Measurements from ENCODE around the gene GATAD2A. TPM values are rescaled to one million over a fixed set of nuclear protein-coding genes. Genes with fewer than 3 reads are reported as not detected.

GATAD2A gene
- polyA plus RNA-seq, 1 donor (not counting 4 experiments of a cell fraction or from before 2014, with no cell fraction given): 28.4 TPM

DNA sequence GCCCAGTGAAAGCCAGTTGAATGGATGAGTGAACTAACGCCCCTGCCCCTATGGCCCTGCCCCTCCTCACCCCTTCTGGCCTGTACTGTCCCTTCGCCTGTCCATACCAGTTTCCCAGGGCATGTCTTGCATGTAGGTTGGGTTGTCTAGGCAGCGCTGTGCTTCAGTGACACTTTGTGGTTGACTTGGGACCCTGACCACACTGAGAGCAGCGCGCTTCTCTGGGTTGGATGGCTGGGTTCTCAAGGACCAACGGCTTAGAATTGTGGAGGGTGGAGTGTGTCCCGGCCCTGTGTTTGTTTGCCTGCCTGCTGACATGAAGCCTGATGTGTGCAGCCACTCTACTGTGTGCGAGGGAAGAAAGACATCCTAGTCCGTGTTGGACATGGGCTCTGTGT is 15.8 kb downstream of the GATAD2A start:
- no peak for DNase-seq (ENCODE audit: low read depth, low spot score)
- Histone ChIP-seq H3K4me3 (ENCODE audit: control insufficient read depth in 2 of 3, extremely low read depth in 1 of 3, insufficient read depth in 2 of 3, low read depth in 1 of 3, low read length in 3 of 3) (no peak overlapping the region), H2AFZ (ENCODE audit: control insufficient read depth, low read length) (no peak overlapping the region), H3K9ac (ENCODE audit: control insufficient read depth, extremely low read depth, insufficient read depth, low read length) (no peak overlapping the region), H3K27ac (ENCODE audit: control insufficient read depth, insufficient read depth, low read length) (no peak overlapping the region), H4K20me1 (ENCODE audit: control insufficient read depth, extremely low read depth, insufficient read depth, low read length) (peaks cover 50% of the 10 kb centered on the region), H3K9me1 (ENCODE audit: control insufficient read depth, extremely low read depth, insufficient read depth, low read length) (peaks cover 6% of the 10 kb centered on the region), H3K9me3 (ENCODE audit: control insufficient read depth, low read depth, low read length) (no peaks in the 10 kb centered on the region), H3K4me2 (ENCODE audit: control insufficient read depth, extremely low read depth, insufficient read depth, low read depth, low read length) (no peak overlapping the region), H3K4me1 (ENCODE audit: control insufficient read depth, extremely low read depth, insufficient read depth, low read length) (no peaks in the 10 kb centered on the region), H3K36me3 (ENCODE audit: control insufficient read depth in 2 of 2, extremely low read depth in 1 of 2, insufficient read depth in 2 of 2, low read length in 2 of 2) (peaks cover 0 to 4% of the 10 kb centered on the region in 2 experiments), H3K79me2 (ENCODE audit: control insufficient read depth, insufficient read depth, low read length) (peaks cover 98% of the 10 kb centered on the region), H3K27me3 (ENCODE audit: control insufficient read depth, extremely low read depth, insufficient read depth, low read length) (no peaks in the 10 kb centered on the region)
- TF ChIP-seq, protein P1, sequence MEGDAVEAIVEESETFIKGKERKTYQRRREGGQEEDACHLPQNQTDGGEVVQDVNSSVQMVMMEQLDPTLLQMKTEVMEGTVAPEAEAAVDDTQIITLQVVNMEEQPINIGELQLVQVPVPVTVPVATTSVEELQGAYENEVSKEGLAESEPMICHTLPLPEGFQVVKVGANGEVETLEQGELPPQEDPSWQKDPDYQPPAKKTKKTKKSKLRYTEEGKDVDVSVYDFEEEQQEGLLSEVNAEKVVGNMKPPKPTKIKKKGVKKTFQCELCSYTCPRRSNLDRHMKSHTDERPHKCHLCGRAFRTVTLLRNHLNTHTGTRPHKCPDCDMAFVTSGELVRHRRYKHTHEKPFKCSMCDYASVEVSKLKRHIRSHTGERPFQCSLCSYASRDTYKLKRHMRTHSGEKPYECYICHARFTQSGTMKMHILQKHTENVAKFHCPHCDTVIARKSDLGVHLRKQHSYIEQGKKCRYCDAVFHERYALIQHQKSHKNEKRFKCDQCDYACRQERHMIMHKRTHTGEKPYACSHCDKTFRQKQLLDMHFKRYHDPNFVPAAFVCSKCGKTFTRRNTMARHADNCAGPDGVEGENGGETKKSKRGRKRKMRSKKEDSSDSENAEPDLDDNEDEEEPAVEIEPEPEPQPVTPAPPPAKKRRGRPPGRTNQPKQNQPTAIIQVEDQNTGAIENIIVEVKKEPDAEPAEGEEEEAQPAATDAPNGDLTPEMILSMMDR (optimal IDR thresholded peaks at IDR 0.05 in 1 of 3, IDR thresholded peaks at IDR 0.05 in 1 of 3, conservative IDR thresholded peaks at IDR 0.05 in 1 of 3; ENCODE audit: extremely low read depth in 1 of 3, insufficient read depth in 2 of 3, low read length in 3 of 3): no peak
- TF ChIP-seq EZH2 (IDR thresholded peaks at IDR 0.05; ENCODE audit: low read length): no peak
- no peak for FAIRE-seq
- dilution Hi-C loops (cut with MboI; ENCODE audit: extremely low pct_ligation_motif_present, low sequenced_read_pairs): no loop called here

DNA sequence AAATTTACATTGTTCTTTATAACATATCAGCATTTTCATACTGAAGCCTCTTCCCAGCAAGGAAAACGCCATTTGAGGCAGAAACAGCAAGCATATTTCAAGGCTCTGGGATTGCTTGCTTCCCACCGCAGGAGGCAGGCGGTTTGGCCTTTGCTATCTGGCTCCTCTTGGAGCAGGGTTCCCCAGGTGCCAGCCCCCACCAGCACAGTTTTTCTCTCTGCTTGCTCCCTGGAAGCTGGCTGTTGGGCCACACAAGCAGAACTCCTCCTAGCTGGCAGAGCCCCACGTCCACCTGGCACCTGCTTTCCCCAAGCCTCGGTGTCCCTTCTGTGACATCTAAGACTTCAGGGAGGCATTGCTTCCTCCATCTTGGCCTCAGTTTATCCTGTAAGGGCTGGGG is 16.7 kb downstream of the GATAD2A start:
- Histone ChIP-seq H3K4me1 (ENCODE audit: control insufficient read depth, extremely low read depth, insufficient read depth, low read length) (peaks cover 3% of the 10 kb centered on the region), H3K27ac (ENCODE audit: control insufficient read depth, insufficient read depth, low read length) (no peak overlapping the region), H2AFZ (ENCODE audit: control insufficient read depth, low read length) (no peak overlapping the region), H3K9me3 (ENCODE audit: control insufficient read depth, low read depth, low read length) (no peaks in the 10 kb centered on the region), H3K4me3 (ENCODE audit: control insufficient read depth in 2 of 3, extremely low read depth in 1 of 3, insufficient read depth in 2 of 3, low read depth in 1 of 3, low read length in 3 of 3) (no peak overlapping the region), H3K27me3 (ENCODE audit: control insufficient read depth, extremely low read depth, insufficient read depth, low read length) (no peaks in the 10 kb centered on the region), H3K9me1 (ENCODE audit: control insufficient read depth, extremely low read depth, insufficient read depth, low read length) (peaks cover 8% of the 10 kb centered on the region), H3K36me3 (ENCODE audit: control insufficient read depth in 2 of 2, extremely low read depth in 1 of 2, insufficient read depth in 2 of 2, low read length in 2 of 2) (peaks cover 0 to 4% of the 10 kb centered on the region in 2 experiments), H4K20me1 (ENCODE audit: control insufficient read depth, extremely low read depth, insufficient read depth, low read length) (peaks cover 57% of the 10 kb centered on the region), H3K4me2 (ENCODE audit: control insufficient read depth, extremely low read depth, insufficient read depth, low read depth, low read length) (no peak overlapping the region), H3K9ac (ENCODE audit: control insufficient read depth, extremely low read depth, insufficient read depth, low read length) (no peak overlapping the region), H3K79me2 (ENCODE audit: control insufficient read depth, insufficient read depth, low read length) (peaks cover 98% of the 10 kb centered on the region)
- DNase-seq (ENCODE audit: low read depth, low spot score) (no peak), FAIRE-seq (no peak)
- dilution Hi-C loops (cut with MboI; ENCODE audit: extremely low pct_ligation_motif_present, low sequenced_read_pairs): no loop called here
- TF ChIP-seq, protein P1 (optimal IDR thresholded peaks at IDR 0.05 in 1 of 3, IDR thresholded peaks at IDR 0.05 in 1 of 3, conservative IDR thresholded peaks at IDR 0.05 in 1 of 3; ENCODE audit: extremely low read depth in 1 of 3, insufficient read depth in 2 of 3, low read length in 3 of 3): no peak
- TF ChIP-seq EZH2 (IDR thresholded peaks at IDR 0.05; ENCODE audit: low read length): no peak
